Measurements from ENCODE around the gene FBXO40.
A peak's percentile ranks its signal among the peaks of the same experiment; 100 is the strongest.

The FBXO40 gene, protein sequence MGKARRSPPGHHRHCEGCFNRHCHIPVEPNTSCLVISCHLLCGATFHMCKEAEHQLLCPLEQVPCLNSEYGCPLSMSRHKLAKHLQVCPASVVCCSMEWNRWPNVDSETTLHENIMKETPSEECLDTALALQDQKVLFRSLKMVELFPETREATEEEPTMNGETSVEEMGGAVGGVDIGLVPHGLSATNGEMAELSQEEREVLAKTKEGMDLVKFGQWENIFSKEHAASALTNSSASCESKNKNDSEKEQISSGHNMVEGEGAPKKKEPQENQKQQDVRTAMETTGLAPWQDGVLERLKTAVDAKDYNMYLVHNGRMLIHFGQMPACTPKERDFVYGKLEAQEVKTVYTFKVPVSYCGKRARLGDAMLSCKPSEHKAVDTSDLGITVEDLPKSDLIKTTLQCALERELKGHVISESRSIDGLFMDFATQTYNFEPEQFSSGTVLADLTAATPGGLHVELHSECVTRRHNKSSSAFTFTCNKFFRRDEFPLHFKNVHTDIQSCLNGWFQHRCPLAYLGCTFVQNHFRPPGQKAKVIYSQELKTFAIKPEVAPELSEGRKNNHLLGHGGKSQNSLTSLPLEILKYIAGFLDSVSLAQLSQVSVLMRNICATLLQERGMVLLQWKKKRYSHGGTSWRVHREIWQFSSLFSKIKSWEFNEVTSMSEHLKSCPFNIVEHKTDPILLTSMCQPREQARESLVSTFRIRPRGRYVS

GRCh38 chr3:121592856-121593702, at the start of gene FBXO40:
FBXO40 (plus strand) TSS chr3:121593379; CDS start chr3:121620576, 27,197 bp downstream.
- ATAC-seq, result no peak
- TF ChIP-seq CREB5 (CRISPR knock-in tag; IDR thresholded peaks at IDR 0.05; ENCODE audit: low read depth) (no peak), CSRNP3 (CRISPR knock-in tag; IDR thresholded peaks at IDR 0.05) (no peak), ARNTL (CRISPR knock-in tag; IDR thresholded peaks at IDR 0.05; ENCODE audit: borderline replicate concordance, low read depth) (no peak), ZFP3 (CRISPR knock-in tag; IDR thresholded peaks at IDR 0.05) (no peak), PATZ1 (CRISPR knock-in tag; IDR thresholded peaks at IDR 0.05; ENCODE audit: borderline replicate concordance) (no peak), OSR1 (CRISPR knock-in tag; IDR thresholded peaks at IDR 0.05) (no peak), TCF4 (CRISPR knock-in tag; IDR thresholded peaks at IDR 0.05; ENCODE audit: borderline replicate concordance) (no peak), SNAI2 (CRISPR knock-in tag; IDR thresholded peaks at IDR 0.05) (no peak), RARB (CRISPR knock-in tag; IDR thresholded peaks at IDR 0.05) (no peak), ZC3H10 (CRISPR knock-in tag; IDR thresholded peaks at IDR 0.05) (no peak), CSDC2 (CRISPR knock-in tag; IDR thresholded peaks at IDR 0.05) (no peak), POU6F1 (CRISPR knock-in tag; IDR thresholded peaks at IDR 0.05; ENCODE audit: borderline replicate concordance, low read depth) (no peak)

DNA sequence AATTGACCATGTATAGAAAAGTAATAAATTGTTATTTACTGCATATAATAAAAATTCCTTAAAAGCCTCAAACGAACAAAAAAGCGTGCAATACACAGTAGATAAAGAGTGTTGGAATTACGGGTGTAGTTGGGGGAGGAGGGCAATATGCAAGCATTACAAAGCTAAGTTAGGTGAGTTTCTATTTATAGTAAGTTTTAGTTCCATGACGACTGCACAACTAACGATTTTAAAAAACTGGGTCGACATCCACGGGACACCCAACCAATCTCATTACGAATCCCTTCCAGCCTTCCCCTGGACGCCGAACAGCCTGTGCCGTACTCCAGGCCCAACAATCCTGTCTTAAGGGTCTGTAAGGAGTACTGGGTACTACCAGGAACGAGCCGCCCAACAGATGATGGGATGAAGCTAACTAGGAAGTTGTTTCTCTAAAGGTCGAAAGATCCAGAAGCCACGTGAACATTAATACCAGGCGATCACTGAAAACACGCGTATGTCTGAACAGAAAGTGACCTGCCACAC, 48.1 kb upstream of the FBXO40 start:
- TF ChIP-seq ESRRG (CRISPR knock-in tag; IDR thresholded peaks at IDR 0.05) (no peak), ISL1 (CRISPR knock-in tag; IDR thresholded peaks at IDR 0.05) (no peak), PPARA (CRISPR knock-in tag; IDR thresholded peaks at IDR 0.05; ENCODE audit: borderline replicate concordance) (no peak)
- peak; percentile 48 for ATAC-seq

DNA sequence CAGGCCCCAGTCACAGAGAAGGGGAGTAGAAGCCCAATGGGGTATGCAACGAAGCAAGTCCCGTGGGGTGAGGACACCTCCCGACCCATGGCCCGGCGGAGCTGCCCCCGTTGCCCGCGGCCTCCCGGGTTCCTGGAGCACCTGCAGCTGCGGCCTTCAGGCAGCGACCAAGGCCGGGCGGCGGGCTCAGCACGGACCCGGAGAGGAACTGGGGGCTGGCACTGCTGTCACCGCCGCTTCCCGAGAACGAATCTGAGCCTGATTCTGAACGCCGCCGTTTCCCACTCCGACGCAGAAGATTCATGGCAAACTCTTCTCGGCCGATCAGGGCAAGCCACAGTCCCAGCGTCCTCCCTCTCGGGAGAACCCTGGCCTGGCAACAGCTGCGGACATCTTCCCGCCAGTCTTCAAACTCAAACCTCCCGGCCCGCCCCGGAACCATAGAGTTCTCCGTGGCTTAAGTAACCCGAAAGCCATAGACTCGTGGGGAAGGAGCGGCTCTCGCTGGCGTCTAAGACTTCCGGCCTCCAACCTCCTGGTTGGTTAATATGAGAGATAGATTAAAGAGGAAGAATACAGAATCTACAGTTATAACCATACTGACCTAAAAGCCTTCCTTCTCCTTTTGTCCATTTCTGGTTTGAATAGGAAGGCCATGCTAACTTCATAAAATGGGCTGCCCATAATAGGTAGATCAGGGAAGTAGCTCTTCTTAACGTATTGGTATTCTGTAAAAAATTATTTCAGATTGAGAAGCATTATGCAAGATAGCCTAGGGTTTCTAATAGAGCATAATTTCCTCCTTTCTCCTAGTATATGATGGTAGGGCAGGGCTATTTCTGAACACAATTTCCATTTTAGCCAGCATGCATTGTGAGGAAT, 47.4 kb upstream of the FBXO40 start, which contains the start of gene POLQ:
TSS of gene POLQ (minus strand) at position 415 of the 882 bp plus-strand sequence. CDS start at position 304, 111 bp downstream.
- TF ChIP-seq ARNTL (CRISPR knock-in tag; IDR thresholded peaks at IDR 0.05; ENCODE audit: borderline replicate concordance, low read depth) (no peak), CSDC2 (CRISPR knock-in tag; IDR thresholded peaks at IDR 0.05) (no peak), PATZ1 (CRISPR knock-in tag; IDR thresholded peaks at IDR 0.05; ENCODE audit: borderline replicate concordance) (no peak), ZFP3 (CRISPR knock-in tag; IDR thresholded peaks at IDR 0.05) (no peak), ESRRG (CRISPR knock-in tag; IDR thresholded peaks at IDR 0.05) (no peak), OSR1 (CRISPR knock-in tag; IDR thresholded peaks at IDR 0.05) (no peak), TCF4 (CRISPR knock-in tag; IDR thresholded peaks at IDR 0.05; ENCODE audit: borderline replicate concordance) (no peak)
- peak; percentile 98 for ATAC-seq

Measured in SK-N-SH treated with all-trans-retinoic acid at 6 μM for 48 hours (cell line).